HG03571 (cell line): ENCODE measurements around the gene TERB1.

Source experiments
- ATAC-seq: cut with Tn5 transposase; IDR thresholded peaks from one replicate; pipeline ENCODE4 v1.9.1; 2021; ENCODE audit not compliant: unreplicated experiment

TERB1 gene, protein sequence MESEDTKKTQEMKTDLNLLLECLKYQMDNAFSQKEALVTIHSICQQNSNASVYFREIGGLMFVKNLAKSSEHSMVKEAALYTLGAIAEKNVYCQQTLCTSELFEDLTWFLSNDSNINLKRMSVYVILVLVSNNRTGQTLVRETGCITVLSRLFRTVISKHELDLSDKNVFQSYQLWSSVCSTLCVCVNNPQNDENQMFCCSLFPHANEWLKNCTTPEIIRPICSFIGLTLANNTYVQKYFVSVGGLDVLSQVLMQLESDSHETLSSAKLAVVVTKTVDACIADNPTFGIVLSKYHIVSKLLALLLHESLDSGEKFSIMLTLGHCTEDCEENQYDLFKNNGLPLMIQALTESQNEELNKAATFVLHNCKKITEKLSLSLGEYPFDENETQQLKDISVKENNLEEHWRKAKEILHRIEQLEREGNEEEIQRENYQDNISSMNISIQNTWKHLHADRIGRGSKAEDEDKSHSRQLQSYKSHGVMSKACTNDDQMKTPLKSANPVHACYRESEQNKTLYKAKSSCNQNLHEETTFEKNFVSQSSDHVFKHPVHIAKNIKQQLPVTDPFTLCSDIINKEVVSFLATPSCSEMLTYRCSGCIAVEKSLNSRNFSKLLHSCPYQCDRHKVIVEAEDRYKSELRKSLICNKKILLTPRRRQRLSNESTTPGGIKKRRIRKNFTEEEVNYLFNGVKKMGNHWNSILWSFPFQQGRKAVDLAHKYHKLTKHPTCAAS

DNA sequence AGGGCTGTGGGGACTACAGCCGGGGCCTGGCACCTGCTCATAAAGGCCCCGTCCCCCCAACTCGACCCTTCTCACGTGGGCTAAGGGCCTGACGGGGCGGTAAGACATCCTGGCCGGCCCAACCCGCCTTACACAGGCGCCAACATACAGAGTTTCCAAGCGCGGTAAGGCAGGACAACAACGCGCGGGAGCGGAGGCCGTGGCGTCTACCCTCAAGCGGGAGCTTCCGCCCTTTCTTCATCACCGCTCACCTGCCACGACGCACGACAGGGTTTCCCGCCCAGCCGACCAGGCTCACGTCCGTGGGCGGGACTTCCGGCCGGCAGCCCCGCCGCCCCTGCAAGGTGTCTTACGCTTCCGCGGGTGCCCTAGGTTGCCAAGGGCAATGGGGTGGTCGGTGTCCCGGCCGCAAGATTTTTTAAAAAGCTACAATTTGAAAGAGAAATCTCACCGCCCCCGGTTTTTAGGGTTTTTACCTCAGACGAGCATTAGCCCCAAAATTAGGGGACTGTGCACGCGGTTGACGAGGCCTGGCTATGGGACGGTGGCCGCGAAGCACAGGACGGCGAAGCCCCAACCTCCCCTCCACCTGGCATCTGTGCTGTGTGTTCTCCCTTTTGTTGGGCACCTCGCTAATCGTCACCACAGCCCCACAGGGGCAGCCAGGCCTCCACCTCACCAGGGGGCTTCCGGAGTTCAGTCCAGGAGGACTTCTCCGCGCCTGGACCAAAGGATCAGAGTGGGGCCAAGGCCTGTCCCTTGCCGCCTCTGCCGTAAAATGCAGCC lies at the start of gene TERB1:
Gene TERB1, minus strand, starts transcription at position 265 of the 786 bp plus-strand sequence. CDS start 4,786 bp downstream, outside the sequence.
- no peak for ATAC-seq

DNA sequence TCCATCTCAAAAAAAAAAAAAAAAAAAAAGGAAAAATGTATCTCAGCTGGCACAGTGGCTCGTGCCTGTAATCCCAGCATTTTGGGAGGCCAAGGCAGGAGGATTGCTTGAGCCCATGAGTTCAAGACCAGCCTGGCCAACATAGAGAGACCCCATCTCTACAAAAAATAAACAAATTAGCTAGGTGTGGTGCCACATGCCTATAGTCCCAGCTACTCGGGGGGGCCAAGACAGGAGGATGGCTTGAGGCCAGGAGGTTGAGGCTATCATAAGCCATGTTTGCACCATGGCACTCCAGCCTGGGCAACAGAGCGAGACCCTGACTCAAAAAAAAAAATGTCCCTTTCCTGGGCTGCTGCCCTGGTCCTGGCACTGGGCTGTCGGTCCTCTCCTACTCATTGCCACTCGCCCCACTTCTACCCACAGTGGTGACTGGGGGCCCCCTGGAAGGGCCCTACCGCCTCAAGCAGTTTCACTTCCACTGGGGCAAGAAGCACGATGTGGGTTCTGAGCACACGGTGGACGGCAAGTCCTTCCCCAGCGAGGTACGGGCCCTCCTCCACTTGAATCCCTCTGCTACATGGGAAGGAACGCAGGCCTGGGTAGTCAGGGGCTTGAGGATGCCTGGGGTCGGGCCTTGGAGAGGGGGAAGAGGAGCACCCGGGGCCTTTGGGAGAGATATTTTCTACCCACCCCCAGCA lies 48.9 kb upstream of the TERB1 start:
- ATAC-seq = no peak

DNA sequence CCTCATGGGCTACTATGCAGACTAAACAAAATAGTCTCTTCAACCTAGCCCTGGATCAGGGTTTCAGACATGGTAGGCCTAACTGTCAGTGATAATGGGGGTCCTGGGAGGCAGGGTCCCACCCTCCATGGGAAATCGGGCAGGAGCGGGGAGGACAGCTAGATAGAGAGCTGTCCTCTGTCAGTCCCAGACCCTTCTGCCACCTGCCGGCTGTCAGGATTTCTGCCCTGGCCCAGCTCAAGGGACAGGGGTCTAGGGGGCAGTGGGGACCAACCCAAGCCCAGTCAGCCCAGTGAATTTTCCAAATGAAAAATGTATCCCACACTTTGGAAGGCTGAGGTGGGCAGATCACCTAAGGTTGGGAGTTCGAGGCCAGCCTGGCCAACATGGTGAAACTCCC lies 48.2 kb upstream of the TERB1 start:
- ATAC-seq = no peak

DNA sequence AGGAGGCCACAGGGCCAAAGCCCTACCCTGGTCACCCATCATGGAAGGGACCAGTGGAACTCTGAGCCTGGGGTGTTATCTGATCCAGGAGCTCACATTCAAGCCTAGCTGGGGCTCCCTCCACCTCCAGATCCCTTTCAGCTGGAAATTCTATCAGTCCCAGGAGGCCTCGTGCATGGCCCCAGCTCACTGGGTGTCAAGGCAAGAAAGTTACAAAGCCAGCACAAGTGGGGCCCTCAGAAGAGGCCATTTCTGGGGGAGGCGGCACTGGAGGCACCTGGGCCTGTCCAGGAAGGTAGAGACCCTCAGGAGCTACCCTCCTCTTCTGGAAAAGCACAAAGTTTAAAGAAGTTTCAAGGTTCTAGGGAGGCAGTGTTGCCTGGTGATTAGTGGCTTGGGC lies 47.6 kb upstream of the TERB1 start:
- ATAC-seq = no peak

DNA sequence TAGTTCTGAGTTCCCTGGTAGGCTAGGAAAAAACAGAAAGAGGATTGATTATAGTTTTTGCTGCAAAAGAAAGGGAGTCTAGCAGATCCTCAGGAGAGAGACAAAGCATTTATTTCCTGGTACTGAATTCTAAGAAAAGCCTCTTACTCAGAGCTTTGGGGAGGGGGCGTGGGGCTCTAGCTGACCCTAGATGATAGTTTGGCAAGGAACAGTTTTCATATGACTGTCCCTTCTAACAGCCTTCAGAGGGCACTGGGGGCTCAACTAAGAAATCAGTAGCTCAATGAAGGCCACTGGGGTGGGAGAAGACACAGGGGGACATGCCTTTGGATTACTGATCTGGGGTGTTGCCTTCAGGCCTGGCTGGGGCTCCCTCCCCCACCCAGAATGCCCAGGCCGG lies 46.8 kb upstream of the TERB1 start:
- ATAC-seq = no peak

DNA sequence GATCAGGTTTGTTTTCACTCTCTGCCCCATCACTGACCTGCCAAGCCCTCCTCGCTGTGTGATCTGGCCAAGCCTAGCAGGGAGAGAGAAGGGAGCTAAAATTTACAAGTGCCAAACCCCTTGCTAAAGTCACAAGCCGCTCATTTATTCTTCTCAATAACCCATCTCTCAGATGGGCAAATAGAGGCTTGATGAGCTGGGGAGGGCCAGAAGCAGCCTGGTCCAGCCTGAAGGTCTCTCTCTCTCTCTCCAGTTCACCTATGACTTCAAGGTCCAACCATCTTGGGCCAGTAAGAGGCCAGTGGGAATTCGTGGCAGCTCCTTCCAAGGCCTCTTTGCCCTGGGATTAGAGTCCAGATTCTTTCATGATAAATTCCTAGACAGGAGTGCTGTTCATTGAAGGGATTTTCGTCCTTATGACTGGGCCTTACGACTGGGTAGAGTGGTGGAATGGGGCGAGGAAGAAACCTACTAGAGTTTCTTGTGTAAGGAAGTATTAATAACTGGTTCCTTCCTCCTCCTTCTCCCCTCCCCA lies 46.2 kb upstream of the TERB1 start:
- ATAC-seq = no peak

DNA sequence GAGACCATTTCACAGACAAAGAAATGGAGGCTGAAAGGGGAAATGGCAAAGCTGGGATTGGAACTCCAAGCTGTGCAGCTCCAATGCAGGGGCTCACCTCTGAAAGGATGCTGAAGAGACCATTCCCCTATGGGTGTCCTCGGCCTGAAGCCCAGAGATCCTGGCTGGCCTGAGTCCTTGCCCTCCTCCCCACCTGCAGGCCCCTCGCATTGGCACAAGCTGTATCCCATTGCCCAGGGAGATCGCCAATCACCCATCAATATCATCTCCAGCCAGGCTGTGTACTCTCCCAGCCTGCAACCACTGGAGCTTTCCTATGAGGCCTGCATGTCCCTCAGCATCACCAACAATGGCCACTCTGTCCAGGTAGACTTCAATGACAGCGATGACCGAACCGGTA lies 45.4 kb upstream of the TERB1 start:
- ATAC-seq = no peak

DNA sequence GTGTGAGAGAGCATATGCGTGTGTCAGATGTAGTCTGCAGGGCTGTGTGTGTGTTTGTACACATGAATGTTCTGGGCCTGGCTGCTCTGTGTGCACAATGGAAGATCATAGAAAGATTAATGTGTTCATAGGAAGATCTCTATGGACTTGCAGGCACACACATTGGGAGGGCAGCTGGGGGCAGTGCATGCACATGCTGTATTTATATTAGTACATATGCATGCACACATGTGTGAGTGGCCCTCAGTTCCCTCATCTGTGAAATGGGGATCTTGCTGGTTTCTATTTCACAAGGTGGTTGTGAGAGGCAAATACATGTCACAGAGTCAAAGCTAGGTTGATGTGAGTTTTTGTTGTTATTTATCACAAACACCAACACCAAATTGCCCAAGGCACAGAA lies 44.9 kb upstream of the TERB1 start:
- ATAC-seq = no peak

DNA sequence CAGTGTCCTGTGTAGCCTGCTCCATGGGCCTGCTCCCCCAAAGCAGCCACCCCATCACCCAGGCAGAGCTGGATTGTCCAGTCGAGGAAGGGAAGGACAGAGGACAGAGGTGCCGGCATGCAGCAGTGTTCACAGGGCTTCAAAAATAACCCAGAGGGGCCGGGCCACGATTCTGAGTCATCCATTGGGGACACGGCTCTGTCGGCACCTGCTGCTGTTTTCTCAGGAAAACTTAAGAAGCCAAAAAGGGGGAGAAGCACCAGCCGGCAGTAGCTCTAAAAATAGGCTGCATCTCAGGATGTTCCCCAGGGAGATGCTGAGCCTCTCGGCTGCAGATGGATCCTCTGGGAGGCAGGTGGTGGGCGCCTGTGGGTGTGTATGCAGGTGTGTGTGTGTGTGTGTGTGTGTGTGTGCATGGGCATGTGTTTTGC lies 44.4 kb upstream of the TERB1 start:
- no peak for ATAC-seq

DNA sequence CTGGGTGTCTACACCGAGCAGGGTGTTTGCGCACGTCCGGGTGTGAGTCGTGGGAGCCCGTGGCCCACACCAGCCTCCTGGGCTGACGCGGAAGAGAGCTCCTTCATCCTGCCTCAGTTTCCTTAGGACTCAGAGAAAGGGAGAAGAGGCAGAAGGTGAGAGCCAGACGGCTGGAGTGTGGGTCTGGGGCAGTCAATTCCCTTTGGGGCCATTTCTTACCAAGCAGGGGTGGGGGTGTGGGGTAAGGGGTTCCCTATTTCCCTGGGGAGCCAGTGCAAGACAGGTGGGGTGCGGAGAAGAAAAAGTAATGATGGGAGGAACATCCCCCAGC lies 43.7 kb upstream of the TERB1 start:
- no peak for ATAC-seq

DNA sequence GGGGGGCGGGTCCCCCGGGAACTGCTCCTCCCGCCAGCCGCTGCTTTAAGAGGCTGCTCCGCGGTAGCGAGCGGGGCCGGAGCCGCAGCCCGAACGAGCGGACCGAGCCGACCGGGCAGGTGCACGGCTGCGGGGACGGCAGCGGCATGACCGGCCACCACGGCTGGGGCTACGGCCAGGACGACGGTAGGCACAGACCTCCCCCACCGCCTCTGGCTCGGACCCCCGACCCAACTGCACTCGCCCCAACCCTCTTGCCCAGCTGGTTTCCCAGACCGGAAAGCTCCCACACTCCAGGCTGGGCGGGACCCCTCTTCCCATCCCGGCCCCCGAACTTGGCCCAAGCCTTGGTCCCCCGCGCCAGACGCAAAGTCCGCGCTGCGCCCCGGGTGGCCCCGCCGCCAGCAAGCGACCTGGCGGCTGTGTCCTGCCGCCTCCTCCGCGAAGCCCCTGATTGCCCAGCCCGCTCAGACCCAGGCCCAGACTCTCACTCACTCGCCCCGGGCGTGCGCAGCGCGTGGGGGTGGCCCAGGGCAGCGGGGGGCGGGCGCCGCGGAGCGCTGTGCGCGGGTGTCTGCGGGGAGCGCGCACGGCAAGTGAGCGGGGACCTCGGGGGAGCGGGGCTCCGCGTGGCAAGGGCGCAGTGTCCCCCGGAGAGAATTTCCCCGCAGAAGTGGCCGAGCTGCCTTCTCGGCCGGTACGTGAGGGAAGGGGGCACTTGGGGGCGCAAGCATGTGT lies 43.1 kb upstream of the TERB1 start, which contains the start of gene CA7:
Gene CA7, plus strand, starts transcription at position 73 of the 738 bp plus-strand sequence. Its CDS starts 74 bp downstream, at position 147.
- no peak for ATAC-seq

DNA sequence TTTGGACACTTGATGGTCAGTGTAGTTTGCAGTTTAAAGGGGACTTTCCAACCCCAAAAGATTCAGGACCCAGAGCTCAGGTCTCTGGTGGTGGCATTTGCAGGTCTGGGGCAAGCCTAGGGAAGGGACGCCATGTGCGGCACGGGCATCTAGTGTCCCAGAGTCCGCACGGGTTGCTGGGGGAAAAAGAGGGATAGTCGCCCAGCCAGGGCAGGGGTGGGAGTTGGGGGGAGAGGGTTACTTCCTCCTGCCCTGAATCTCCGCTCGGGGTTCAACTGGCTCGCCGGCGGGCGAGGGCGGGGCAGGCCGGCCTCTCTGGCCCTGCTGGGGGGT lies 42.6 kb upstream of the TERB1 start:
- no peak for ATAC-seq

DNA sequence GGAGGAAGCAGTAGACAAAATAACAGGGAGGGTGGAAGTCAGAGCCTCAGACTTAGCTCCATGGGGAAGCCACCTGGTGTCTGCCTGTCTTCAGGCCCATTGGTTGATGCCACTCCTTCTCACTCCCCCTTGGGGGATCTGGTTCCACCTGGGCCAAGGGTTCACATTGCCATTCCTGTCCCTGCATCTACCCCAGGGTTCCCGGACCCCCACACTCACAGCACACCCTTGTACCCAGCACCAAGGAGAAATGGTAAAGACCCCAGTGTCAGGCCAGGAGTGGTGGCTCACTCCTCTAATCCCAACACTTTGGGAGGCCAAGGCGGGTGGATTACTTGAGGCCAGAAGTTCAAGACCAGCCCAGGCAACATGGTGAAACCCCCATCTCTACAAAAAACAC lies 41.8 kb upstream of the TERB1 start:
- no peak for ATAC-seq

DNA sequence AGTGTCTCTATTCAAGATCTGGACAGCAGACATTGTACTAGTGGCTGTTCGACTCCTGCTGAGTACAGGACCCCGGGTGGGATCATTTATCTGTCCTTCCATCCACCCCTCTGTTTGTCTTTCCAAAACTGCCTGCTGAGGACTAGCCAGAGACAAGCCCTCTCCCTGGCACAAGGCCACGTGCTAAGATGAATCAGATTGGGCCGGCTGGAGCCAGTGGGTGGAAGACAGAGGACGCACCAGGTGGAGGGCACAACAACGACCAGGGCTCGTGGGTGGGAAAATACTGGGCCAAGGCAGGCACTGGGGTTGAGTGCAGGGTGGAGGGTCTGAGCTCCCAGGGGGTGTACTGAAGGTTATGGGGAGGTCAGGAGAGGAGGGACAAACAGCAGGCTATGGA lies 41.4 kb upstream of the TERB1 start:
- ATAC-seq = no peak

DNA sequence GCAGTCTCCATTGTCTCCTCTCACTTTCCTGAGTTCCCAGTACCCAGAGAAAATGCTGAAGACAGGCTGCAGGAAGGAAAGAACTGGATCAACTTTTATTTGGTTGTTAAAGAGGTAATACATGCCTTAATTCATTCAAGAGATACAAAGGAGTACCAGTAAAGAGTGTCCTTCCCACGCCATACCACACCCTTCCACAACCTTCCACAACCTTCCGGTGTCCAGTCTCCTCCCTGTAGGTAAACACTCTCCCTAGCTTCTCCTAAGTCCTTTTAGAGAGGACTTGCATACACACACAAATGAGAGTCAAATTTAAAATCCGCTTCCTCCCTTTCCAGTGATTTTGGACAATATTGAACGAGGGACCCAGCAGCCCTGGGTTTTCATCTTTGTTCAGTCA lies 40.0 kb upstream of the TERB1 start:
- ATAC-seq = no peak

DNA sequence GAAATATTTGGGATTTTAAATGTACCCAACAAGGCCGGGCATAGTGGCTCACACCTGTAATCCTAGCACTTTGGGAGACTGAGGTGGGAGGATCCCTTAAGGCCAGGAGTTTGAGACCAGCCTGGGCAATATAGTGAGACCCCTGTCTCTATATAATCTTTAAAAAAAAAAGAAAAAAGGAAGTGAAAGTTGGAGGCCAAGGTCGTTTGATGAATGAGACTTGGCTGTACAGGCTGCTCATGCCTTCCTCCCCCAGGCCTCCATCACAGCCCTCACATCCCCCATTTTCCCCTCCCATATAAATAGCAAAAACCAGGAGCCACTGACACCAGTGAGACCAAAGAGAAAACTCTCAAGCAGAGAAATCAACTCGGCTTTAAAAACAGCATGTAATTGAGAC lies 39.5 kb upstream of the TERB1 start:
- no peak for ATAC-seq

DNA sequence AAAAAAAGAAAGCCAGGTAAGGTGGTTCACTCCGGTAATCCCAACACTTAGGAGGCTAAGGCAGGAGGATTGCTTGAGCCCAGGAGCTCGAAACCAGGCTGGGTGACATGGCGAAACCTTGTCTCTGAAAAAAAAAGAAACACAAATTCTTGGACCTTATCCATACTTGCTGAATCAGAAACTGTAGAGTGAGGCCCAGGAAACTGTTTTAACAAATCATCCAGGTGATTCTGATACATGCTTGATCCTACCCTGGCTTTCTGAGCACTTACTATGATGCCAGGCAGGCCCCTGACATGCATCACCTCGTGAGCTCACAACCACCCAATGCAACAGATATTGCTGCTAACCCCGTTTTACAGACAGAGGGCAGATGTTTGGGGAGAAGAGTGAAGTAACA lies 33.4 kb upstream of the TERB1 start:
- no peak for ATAC-seq

DNA sequence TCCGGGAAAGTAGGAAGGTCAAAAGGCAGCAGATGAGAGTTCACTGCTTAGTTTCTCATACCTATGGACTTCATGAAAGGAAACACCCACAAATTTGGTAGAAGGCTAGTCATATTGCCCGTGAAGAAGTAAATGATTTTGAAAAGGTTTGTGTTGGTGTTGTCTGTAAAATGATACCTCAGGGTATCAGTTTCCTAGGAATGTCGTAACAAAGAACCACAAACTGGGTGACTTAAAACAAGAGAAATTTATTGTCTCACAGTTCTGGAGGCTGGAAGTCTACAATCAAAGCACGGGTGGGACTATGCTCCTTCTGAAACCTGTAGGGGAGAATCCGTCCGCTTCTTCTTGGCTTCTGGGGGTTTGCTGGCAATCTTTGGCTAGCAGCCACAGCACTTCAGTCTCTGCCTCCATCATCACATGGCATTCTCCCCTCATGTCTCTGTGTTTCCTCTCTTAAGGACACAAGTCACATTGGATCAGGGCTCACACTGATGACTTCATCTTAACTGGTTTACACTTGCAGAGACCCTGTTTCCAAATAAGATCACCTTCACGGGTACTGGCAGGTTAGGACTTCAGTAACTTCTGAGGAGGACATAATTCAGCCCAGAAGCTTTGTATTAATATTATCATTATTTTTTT lies 31.4 kb upstream of the TERB1 start:
- ATAC-seq = no peak

DNA sequence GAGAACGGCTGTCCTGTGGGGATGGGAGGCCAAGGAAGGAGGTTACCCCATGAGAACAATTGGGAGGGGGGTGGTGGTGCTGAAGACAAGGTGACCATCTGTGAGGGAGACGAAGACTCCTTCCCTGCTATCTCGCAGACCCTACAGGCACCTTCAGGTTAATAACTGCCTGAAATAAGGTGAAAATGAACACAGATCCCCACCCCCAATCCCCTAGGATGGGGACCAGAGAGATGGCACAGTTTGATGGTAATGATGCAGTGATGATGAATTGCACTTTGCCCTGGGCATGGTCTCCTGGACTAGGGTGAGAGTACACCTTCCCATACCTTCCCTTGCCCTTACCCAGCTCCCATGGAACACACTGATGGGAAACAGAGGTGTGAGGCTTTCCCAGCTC lies 30.8 kb upstream of the TERB1 start:
- ATAC-seq = no peak
